Measurements from ENCODE around the gene HOXB7. TPM values are rescaled to one million over a fixed set of nuclear protein-coding genes. Genes with fewer than 3 reads are reported as not detected.

The HOXB7 gene
- total RNA-seq, 2 donors from 2014 or later = 0.63 to 7.2 TPM

DNA sequence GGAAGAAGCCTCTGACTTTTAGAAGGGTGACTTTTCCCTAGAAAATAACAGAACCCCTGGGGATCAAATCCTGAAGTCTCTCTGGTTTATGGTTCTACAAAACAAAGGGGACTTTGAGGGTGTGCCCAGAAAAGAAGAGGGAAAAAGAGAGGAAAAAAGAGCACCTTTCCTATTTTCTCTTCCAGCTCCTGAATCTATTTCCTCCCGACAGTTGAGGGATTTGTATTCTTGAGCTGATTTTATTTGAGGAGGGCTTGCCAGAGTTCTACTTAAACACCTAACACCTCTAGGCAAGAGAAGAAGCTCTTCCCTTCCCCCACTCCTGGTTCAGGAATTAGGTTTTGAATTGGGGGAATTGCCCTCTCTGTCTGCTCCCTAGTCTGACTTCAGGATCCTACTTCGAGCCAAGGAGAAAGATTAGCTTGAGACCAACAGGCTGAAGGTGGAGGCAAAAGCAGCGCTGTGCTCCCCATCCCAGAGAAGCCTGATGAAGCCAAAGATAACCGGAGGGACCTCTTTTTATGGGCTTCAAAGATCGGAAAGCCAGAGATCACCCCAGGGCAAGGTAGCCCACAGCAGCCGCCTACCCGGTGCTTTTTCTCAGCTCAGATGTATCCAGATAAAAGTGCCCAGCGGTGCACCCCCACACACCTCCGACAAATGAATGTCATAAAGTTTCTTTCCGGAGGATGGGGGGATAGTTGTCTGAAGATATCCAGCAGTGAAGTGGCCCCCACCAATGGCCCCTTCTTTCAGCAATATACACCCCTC, 21.6 kb downstream of the HOXB7 start:
- H3K27ac ChIP-seq = peak overlapping the region in 1 of 2 donors; percentile 38
- H3K4me1 ChIP-seq (ENCODE audit: control insufficient read depth in 1 of 2, low read depth in 2 of 2) = peaks cover 13 to 21% of the 10 kb centered on the region in 2 donors
- no peaks in the 10 kb centered on the region for H3K36me3 ChIP-seq
- no peaks in the 10 kb centered on the region for H3K9me3 ChIP-seq
- no peak for ATAC-seq (ENCODE audit: insufficient number of reproducible peaks, low FRiP score, low read depth)
- DNase-seq (ENCODE audit: low spot score) = no peak
- no peaks in the 10 kb centered on the region for H3K27me3 ChIP-seq (replicated peaks; ENCODE audit: insufficient read depth)
- H3K4me3 ChIP-seq = peak overlapping the region; percentile 37
- TF ChIP-seq, protein P1, sequence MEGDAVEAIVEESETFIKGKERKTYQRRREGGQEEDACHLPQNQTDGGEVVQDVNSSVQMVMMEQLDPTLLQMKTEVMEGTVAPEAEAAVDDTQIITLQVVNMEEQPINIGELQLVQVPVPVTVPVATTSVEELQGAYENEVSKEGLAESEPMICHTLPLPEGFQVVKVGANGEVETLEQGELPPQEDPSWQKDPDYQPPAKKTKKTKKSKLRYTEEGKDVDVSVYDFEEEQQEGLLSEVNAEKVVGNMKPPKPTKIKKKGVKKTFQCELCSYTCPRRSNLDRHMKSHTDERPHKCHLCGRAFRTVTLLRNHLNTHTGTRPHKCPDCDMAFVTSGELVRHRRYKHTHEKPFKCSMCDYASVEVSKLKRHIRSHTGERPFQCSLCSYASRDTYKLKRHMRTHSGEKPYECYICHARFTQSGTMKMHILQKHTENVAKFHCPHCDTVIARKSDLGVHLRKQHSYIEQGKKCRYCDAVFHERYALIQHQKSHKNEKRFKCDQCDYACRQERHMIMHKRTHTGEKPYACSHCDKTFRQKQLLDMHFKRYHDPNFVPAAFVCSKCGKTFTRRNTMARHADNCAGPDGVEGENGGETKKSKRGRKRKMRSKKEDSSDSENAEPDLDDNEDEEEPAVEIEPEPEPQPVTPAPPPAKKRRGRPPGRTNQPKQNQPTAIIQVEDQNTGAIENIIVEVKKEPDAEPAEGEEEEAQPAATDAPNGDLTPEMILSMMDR (IDR thresholded peaks at IDR 0.05) = no peak

DNA sequence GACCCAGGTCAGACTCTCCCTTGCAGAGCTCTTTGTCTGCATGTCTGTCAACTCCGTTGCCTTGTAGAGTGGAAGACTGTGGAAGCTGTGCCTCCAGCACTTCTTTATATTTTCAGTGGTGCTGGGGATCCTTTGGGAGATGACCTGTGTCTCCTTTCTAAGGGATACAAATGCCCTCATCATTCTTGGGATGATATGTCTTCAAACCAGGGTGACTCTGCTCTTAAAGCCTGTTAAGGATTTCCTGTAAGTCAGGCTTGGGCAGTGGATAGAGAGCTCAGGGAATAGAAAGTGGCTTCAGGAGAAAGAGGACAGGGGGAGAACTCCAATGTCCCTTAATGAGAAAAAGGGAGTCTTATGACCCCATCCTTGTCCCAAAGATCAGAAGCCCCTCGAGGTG, 22.3 kb downstream of the HOXB7 start:
- DNase-seq (ENCODE audit: low spot score) = no peak
- Histone ChIP-seq H3K27ac (peak overlapping the region in 1 of 2 donors; percentile 38), H3K36me3 (no peaks in the 10 kb centered on the region), H3K4me3 (no peak overlapping the region), H3K27me3 (replicated peaks; ENCODE audit: insufficient read depth) (no peaks in the 10 kb centered on the region), H3K9me3 (no peaks in the 10 kb centered on the region), H3K4me1 (ENCODE audit: control insufficient read depth in 1 of 2, low read depth in 2 of 2) (peaks cover 13 to 27% of the 10 kb centered on the region in 2 donors)
- no peak for ATAC-seq (ENCODE audit: insufficient number of reproducible peaks, low FRiP score, low read depth)
- TF ChIP-seq, protein P1 (IDR thresholded peaks at IDR 0.05) = no peak

DNA sequence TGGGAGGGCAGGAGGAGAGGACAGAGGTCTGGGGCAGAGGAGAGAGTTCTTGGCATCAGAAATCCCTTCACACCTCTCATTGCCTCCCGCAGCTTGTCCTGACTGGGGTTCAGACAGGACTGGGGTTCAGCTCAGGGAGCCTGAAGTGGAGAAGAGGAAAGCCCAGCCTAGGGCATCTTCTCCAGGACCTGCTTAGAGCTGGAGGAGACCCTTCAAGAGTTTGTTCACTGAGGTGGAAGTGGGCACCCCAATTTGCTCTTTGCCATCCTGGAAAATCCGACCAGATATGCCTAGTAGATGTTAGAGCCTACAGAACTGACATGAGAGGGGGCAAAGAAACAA, 22.8 kb downstream of the HOXB7 start:
- no peaks in the 10 kb centered on the region for H3K27me3 ChIP-seq (replicated peaks; ENCODE audit: insufficient read depth)
- H3K4me3 ChIP-seq = no peak overlapping the region
- DNase-seq (ENCODE audit: low spot score) (no peak), ATAC-seq (ENCODE audit: insufficient number of reproducible peaks, low FRiP score, low read depth) (no peak)
- H3K27ac ChIP-seq = peak overlapping the region in 1 of 2 donors; percentile 25
- H3K9me3 ChIP-seq = no peaks in the 10 kb centered on the region
- H3K4me1 ChIP-seq (ENCODE audit: control insufficient read depth in 1 of 2, low read depth in 2 of 2) = peaks cover 14 to 27% of the 10 kb centered on the region in 2 donors
- TF ChIP-seq, protein P1 (IDR thresholded peaks at IDR 0.05) = no peak
- H3K36me3 ChIP-seq = no peaks in the 10 kb centered on the region

DNA sequence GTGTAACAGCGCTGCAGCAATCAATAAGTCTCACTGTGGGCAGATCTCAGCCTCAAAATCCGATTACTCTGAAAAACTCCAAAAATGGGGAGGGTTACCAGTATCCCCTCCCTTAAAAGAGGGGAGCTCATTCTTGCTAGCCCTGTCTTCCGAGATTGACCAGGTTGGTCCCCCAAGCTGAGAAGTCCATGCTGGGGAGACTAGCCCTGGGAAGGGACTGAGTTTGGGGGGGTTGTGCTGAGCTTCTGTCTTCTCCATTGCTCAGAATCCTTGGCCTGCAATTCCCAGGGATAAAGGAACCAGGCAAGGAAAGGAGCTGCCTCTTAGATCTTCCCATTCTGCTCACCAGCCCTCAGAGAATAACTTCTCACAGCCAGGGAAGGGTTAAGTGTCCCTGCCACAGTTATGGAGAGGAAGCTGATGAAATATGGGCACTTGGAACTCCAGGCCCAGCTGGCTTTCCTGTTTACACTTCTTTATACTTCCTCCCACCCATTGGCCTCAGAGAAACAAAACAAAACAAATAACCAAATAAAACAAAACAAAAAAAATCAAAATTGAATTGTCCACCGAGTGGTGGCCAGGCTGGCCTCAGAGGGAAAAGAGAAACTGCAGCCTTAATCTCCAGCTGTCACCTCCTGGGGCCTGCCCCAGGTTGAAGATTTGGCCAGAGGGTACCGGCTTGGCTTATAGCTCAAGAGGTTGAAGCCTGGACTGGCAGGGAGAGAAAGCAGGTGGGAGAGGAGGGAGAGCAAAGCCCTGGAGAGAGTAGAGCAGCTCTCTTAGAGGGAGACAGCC, 23.3 kb downstream of the HOXB7 start:
- ATAC-seq (ENCODE audit: insufficient number of reproducible peaks, low FRiP score, low read depth) (no peak), DNase-seq (ENCODE audit: low spot score) (no peak)
- Histone ChIP-seq H3K27ac (peak overlapping the region in 1 of 2 donors; percentile 25), H3K4me1 (ENCODE audit: control insufficient read depth in 1 of 2, low read depth in 2 of 2) (peaks cover 19 to 31% of the 10 kb centered on the region in 2 donors), H3K9me3 (no peaks in the 10 kb centered on the region), H3K36me3 (no peaks in the 10 kb centered on the region), H3K27me3 (replicated peaks; ENCODE audit: insufficient read depth) (no peaks in the 10 kb centered on the region), H3K4me3 (no peak overlapping the region)
- TF ChIP-seq, protein P1 (IDR thresholded peaks at IDR 0.05) = no peak

Measured in thoracic aorta (tissue), 2 donors.